OCI-LY3 (cell line): ENCODE measurements around the gene HOXA1.

Source experiments
- H2AFZ ChIP-seq: fragments of 200-600, 300-600 bp; shearing (Covaris generic); 2 replicates; pipeline ENCODE4 v1.6.0; 2014; ENCODE audit warnings: antibody characterized with exemption, low read depth, low read length
- H3K27ac ChIP-seq: fragments of 200-600, 300-600 bp; sonication (generic); 2 replicates; pipeline ENCODE4 v1.5.1; 2014; ENCODE audit warnings: mild to moderate bottlenecking, low read length, moderate library complexity, mixed read lengths
- H3K27me3 ChIP-seq: fragments of 200-600, 300-600 bp; sonication (generic); 2 replicates; pipeline ENCODE4 v1.6.1; 2014; ENCODE audit warnings: low read depth, low read length, mixed read lengths
- H3K36me3 ChIP-seq: fragments of 200-600, 300-600 bp; sonication (generic); replicated peaks from 2 replicates; pipeline ENCODE3; 2014; ENCODE audit warnings: low read depth, low read length, mixed read lengths
- H3K4me1 ChIP-seq: fragments of 300-600, 200-600 bp; sonication (generic); 2 replicates; pipeline ENCODE4 v1.6.1; 2014; ENCODE audit warnings: low read length, mixed read lengths
- H3K4me2 ChIP-seq: fragments of 200-600, 300-600 bp; sonication (generic); 2 replicates; pipeline ENCODE4 v1.6.1; 2014; ENCODE audit warnings: low read length, mixed read lengths
- H3K4me3 ChIP-seq: fragments of 300-600, 200-600 bp; sonication (generic); 2 replicates; pipeline ENCODE4 v1.5.1; 2014; ENCODE audit warnings: antibody characterized with exemption, mild to moderate bottlenecking, low read length, moderate library complexity
- H3K79me2 ChIP-seq: fragments of 300-600, 200-600 bp; shearing (Covaris generic); 2 replicates; pipeline ENCODE4 v1.6.1; 2014; ENCODE audit warnings: mild to moderate bottlenecking, low read length, mixed read lengths
- H3K9ac ChIP-seq: fragments of 300-600, 200-600 bp; shearing (Covaris generic); 2 replicates; pipeline ENCODE4 v1.6.0; 2014; ENCODE audit warnings: mild to moderate bottlenecking, low read length, moderate library complexity
- H3K9me3 ChIP-seq: fragments of 200-600, 300-600 bp; shearing (Covaris generic); 2 replicates; pipeline ENCODE4 v1.6.1; 2014; ENCODE audit warnings: low read length, mixed read lengths; ENCODE audit not compliant: insufficient read depth
- H4K20me1 ChIP-seq: fragments of 200-600, 300-600 bp; sonication (generic); 2 replicates; pipeline ENCODE4 v1.6.1; 2016; ENCODE audit warnings: low read length, mixed read lengths; ENCODE audit not compliant: insufficient read depth
- CTCF ChIP-seq: fragments of 200-600, 300-600 bp; sonication (generic); IDR thresholded peaks from 2 replicates; pipeline ENCODE4 v1.5.1; 2014; ENCODE audit warnings: antibody characterized with exemption, low read length, low read depth
- EZH2phosphoT487 ChIP-seq: fragments of 200-600 bp; shearing (Covaris generic); IDR thresholded peaks from 2 replicates; pipeline ENCODE4 v1.6.1; 2018; ENCODE audit warnings: antibody characterized with exemption, mixed run types, low read depth

HOXA1 gene

GRCh38 chr7:27110186-27111031 lies 14.6 kb upstream of the HOXA1 start:
- no peak overlapping the region for H2AFZ ChIP-seq
- H4K20me1 ChIP-seq, result no peaks in the 10 kb centered on the region
- H3K36me3 ChIP-seq, result no peaks in the 10 kb centered on the region
- no peaks in the 10 kb centered on the region for H3K27me3 ChIP-seq
- TF ChIP-seq EZH2phosphoT487 (no peak), CTCF (no peak)
- H3K9me3 ChIP-seq, result no peaks in the 10 kb centered on the region
- no peak overlapping the region for H3K27ac ChIP-seq
- no peak overlapping the region for H3K4me2 ChIP-seq
- H3K79me2 ChIP-seq, result no peaks in the 10 kb centered on the region
- no peak overlapping the region for H3K4me3 ChIP-seq
- H3K9ac ChIP-seq, result no peak overlapping the region
- no peaks in the 10 kb centered on the region for H3K4me1 ChIP-seq

- Histone ChIP-seq H2AFZ (no peak overlapping the region), H3K4me1 (no peaks in the 10 kb centered on the region), H3K79me2 (no peaks in the 10 kb centered on the region), H3K27me3 (no peaks in the 10 kb centered on the region), H3K9me3 (no peaks in the 10 kb centered on the region), H3K4me2 (no peak overlapping the region), H3K27ac (no peak overlapping the region), H3K36me3 (no peaks in the 10 kb centered on the region), H3K4me3 (no peak overlapping the region), H4K20me1 (no peaks in the 10 kb centered on the region), H3K9ac (no peak overlapping the region)
- TF ChIP-seq EZH2phosphoT487 (no peak), CTCF (no peak)
Measured at GRCh38 chr7:27109466-27110185, 13.8 kb upstream of the HOXA1 start.

DNA sequence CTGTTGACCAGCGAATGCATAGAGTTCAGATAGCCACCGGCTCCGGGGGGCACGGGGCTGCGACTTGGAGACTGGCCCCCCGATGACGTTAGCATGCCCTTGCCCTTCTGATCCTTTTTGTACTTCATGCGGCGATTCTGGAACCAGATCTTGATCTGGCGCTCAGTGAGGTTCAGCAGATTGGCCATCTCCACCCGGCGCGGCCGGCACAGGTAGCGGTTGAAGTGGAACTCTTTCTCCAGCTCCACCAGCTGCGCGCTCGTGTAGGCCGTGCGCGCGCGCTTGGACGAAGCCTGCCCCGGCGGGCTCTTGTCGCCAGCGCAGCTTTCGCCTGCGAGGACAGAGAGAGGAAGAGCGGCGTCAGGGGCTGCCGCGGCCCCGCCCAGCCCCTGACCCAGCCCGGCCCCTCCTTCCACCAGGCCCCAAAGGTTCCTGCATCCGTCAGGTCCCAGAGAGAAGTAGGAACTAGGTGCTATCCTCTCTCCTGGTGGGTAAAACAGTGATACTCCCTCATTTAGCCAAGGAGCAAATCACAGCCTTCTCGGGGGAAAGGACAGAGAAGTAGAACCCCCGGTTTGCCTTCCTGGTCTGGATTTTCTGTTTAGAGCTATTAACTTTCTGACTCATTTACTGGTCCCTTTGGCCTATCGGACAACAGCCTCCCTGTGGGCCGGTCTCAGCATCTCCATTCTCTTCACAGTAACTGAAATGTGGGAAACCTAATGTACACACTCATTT lies 12.8 kb upstream of the HOXA1 start:
- no peaks in the 10 kb centered on the region for H3K27me3 ChIP-seq
- no peaks in the 10 kb centered on the region for H4K20me1 ChIP-seq
- H2AFZ ChIP-seq, result no peak overlapping the region
- no peak for TF ChIP-seq EZH2phosphoT487
- no peak for TF ChIP-seq CTCF
- no peaks in the 10 kb centered on the region for H3K9me3 ChIP-seq
- H3K79me2 ChIP-seq, result no peaks in the 10 kb centered on the region
- H3K9ac ChIP-seq, result no peak overlapping the region
- H3K4me1 ChIP-seq, result no peaks in the 10 kb centered on the region
- no peaks in the 10 kb centered on the region for H3K36me3 ChIP-seq
- H3K4me3 ChIP-seq, result no peak overlapping the region
- no peak overlapping the region for H3K4me2 ChIP-seq
- H3K27ac ChIP-seq, result no peak overlapping the region
